Uterus (tissue), 4 donors: ENCODE data around the gene RAB27A. TPM values are rescaled to one million over a fixed set of nuclear protein-coding genes. Genes with fewer than 3 reads are reported as not detected.

Experiments
- DNase-seq, 2 donors: peaks; one replicate each; pipeline ENCODE4 v3.0.0-alpha.2; 2019 to 2020
- H3K27ac ChIP-seq, 2 donors: fragments of 200-600 bp; sonication (generic); 1 replicate in 1 of 2; 2 replicates in 1 of 2; pipeline ENCODE4 v1.5.1; 2016 to 2018
- H3K27me3 ChIP-seq, 2 donors: fragments of 200-600 bp; sonication (generic); one replicate each; pipeline ENCODE4 v1.5.1; 2018 to 2019; ENCODE audit warnings: control low read depth in 1 of 2
- H3K36me3 ChIP-seq, 2 donors: fragments of 200-600 bp; sonication (generic); one replicate each; pipeline ENCODE4 v1.5.1; 2019; ENCODE audit warnings: control low read depth in 1 of 2
- H3K4me1 ChIP-seq, 2 donors: fragments of 200-600 bp; sonication (generic); one replicate each; pipeline ENCODE4 v1.5.1; 2018 to 2019; ENCODE audit warnings: control low read depth in 1 of 2
- H3K4me3 ChIP-seq, 2 donors: fragments of 200-600 bp; sonication (generic); 1 replicate in 1 of 2; 2 replicates in 1 of 2; pipeline ENCODE4 v1.5.1; 2018 to 2019; ENCODE audit warnings: mild to moderate bottlenecking in 1 of 2
- H3K9me3 ChIP-seq, 2 donors: fragments of 200-600 bp; sonication (generic); one replicate each; pipeline ENCODE4 v1.5.1; 2019; ENCODE audit warnings: control low read depth in 1 of 2
- POLR2A ChIP-seq, 2 donors: fragments of 450-650 bp; IDR thresholded peaks; one replicate each; pipeline ENCODE4 v1.6.1; 2016; ENCODE audit warnings: antibody characterized with exemption in 2 of 2, mild to moderate bottlenecking in 1 of 2, moderate library complexity in 1 of 2
- intact Hi-C: fragments of 100-400 bp; cut with DNase I; formaldehyde crosslinking; loops from one replicate; pipeline ENCODE4 v1.15.1; 2023; ENCODE audit warnings: low total_unique reads
- total RNA-seq, 4 donors: library from RNA; depleted of rRNA in 3 of 4; stranded (reverse); fragments of >200 nt in 3 of 4; gene quantifications; one replicate each; pipeline versions ENCODE4 v1.1.0 to v1.2.4, GENCODE V29; 2014 to 2023
- TF ChIP-seq, protein P1 (sequence below), 4 experiments: fragments of 200-600 bp in 2 of 4; fragments of 450-650 bp in 2 of 4; sonication (generic) in 2 of 4; IDR thresholded peaks; one replicate each; pipeline ENCODE4 v1.5.1; 2016 to 2019; ENCODE audit warnings: antibody characterized with exemption in 4 of 4, mild to moderate bottlenecking in 2 of 4, moderate library complexity in 1 of 4
- donor health status: DM: yes; HTN: yes; CAD: no.

RAB27A gene
- total RNA-seq, 4 donors from 2014 or later = 6.4 to 32.9 (median 16.5) TPM

DNA sequence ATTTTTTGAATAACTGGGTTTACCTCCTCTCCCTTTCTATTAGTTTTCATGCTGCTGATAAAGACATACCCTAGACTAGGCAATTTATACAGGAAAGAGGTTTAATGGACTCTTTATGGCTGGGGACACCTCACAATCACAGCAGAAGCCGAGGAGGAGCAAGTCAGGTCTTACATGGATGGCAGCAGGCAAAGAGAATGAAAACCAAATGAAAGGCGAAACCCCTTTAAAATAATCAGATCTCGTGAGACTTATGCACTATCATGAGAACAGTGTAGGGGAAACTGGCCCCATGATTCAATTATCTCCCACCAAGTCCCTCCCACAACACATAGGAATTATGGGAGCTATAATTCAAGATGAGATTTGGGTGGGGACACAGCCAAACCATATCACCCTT lies 90.9 kb downstream of the RAB27A start:
- Histone ChIP-seq H3K4me1 (no peaks in the 10 kb centered on the region), H3K27me3 (no peaks in the 10 kb centered on the region), H3K27ac (no peak overlapping the region), H3K9me3 (no peaks in the 10 kb centered on the region), H3K36me3 (no peaks in the 10 kb centered on the region), H3K4me3 (no peak overlapping the region)
- intact Hi-C loops = no loop called here
- DNase-seq = no peak
- TF ChIP-seq, protein P1, sequence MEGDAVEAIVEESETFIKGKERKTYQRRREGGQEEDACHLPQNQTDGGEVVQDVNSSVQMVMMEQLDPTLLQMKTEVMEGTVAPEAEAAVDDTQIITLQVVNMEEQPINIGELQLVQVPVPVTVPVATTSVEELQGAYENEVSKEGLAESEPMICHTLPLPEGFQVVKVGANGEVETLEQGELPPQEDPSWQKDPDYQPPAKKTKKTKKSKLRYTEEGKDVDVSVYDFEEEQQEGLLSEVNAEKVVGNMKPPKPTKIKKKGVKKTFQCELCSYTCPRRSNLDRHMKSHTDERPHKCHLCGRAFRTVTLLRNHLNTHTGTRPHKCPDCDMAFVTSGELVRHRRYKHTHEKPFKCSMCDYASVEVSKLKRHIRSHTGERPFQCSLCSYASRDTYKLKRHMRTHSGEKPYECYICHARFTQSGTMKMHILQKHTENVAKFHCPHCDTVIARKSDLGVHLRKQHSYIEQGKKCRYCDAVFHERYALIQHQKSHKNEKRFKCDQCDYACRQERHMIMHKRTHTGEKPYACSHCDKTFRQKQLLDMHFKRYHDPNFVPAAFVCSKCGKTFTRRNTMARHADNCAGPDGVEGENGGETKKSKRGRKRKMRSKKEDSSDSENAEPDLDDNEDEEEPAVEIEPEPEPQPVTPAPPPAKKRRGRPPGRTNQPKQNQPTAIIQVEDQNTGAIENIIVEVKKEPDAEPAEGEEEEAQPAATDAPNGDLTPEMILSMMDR (IDR thresholded peaks at IDR 0.05) = no peak
- TF ChIP-seq POLR2A (IDR thresholded peaks at IDR 0.05) = no peak

DNA sequence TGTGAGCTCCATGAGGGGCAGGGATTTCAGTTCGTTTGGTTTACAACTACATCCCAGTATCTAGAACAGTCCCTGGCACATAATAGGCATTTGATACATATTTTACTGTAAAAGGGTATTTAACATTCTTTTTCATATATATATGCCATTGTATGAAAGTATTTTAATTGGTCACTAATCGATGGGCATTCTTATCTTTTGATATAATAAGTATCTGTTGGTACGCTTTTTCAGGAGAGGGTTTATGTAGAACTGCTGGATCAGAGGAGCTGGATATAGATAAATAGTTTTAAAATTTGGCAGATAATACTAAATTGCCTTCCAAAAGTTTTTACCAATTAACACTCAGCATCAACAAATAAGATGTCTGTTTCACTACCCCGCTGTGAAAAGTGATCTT lies 91.9 kb downstream of the RAB27A start:
- intact Hi-C loops = no loop called here
- Histone ChIP-seq H3K27me3 (no peaks in the 10 kb centered on the region), H3K9me3 (no peaks in the 10 kb centered on the region), H3K36me3 (no peaks in the 10 kb centered on the region), H3K4me3 (peak overlapping the region; percentile 86 to 87), H3K4me1 (peaks cover 0 to 6% of the 10 kb centered on the region in 2 donors), H3K27ac (peak overlapping the region; percentile 91 to 93)
- no peak for DNase-seq
- no peak for TF ChIP-seq POLR2A (IDR thresholded peaks at IDR 0.05)
- TF ChIP-seq, protein P1 (IDR thresholded peaks at IDR 0.05) = no peak

DNA sequence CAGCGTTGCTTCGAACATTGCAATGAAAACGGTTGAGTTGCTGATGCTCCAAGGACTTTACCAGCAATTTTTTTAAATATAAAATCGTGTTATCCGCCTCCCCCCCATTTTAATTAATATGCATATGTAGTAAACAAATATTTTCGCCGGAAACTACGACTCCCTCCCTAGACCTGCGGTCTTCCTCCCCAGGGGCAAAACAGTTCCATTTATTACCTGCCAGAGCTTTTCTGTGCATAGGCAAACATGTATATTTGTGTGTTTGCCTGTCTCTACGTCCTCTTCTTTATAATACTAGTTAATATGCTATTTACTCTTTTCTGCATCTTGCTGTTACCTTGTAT lies 92.3 kb downstream of the RAB27A start:
- intact Hi-C loops = no loop called here
- H3K27me3 ChIP-seq = no peaks in the 10 kb centered on the region
- peaks cover 0 to 6% of the 10 kb centered on the region in 2 donors for H3K4me1 ChIP-seq
- H3K27ac ChIP-seq = peak overlapping the region; percentile 91 to 93
- H3K36me3 ChIP-seq = no peaks in the 10 kb centered on the region
- no peak for DNase-seq
- H3K4me3 ChIP-seq = peak overlapping the region; percentile 86 to 87
- TF ChIP-seq POLR2A (IDR thresholded peaks at IDR 0.05) = no peak
- TF ChIP-seq, protein P1 (IDR thresholded peaks at IDR 0.05) = no peak
- no peaks in the 10 kb centered on the region for H3K9me3 ChIP-seq

DNA sequence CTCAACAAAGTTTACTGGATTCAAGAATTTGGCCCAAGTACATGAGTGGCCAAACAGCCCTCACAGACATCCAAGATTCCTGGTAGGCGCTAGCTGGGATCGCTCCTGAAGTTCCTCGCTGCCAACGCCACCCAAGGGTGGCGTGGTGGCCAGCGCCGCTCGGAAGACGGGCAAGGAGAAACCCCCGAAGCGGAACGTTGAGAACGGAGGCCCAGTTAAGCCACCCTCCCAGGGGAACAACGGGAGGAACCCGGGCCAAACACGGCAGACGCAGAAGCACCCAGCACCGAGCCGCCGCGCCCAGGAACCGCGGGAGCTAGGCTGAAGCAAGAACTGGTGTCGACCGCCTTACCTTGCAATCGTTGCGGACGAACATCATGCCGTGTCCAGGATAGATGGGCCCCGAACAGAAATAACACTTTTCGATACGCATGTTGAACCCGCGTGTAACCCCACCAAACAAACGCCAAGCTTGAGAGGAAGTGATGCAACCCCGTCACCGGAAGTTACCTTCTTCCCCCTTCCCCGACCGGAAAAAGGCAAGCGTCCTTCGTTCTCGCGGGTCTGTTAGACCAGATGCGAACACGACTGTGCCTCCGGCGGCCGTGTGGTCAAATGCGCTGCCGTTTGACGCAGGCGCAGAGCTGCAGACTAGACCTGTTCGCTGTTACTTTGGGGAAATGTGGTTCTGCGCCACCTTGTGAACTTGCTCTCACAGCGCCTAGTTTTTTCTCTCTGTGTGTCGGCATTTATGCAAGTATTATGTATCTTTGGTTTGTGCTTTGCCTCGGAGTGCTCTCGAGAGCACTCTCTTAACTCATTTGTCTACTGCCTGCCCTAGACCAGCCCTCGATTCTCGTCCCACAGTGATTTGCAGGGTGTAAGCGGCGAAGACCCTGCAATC lies 92.9 kb downstream of the RAB27A start, which contains the start of gene RSL24D1:
TSS of gene RSL24D1 (minus strand) at position 484 of the 904 bp plus-strand sequence. CDS start at position 433, 51 bp downstream.
- Histone ChIP-seq H3K27me3 (no peaks in the 10 kb centered on the region), H3K36me3 (no peaks in the 10 kb centered on the region), H3K27ac (peak within 1 kb of the TSS; percentile 91 to 93), H3K9me3 (no peaks in the 10 kb centered on the region), H3K4me1 (peaks cover 0 to 6% of the 10 kb centered on the region in 2 donors), H3K4me3 (peak within 1 kb of the TSS; percentile 86 to 87)
- peak; percentile 78 to 83 for TF ChIP-seq POLR2A (IDR thresholded peaks at IDR 0.05)
- TF ChIP-seq, protein P1 (IDR thresholded peaks at IDR 0.05) = peak; percentile 43 to 56 (median 48)
- peak; percentile 95 to 97 for DNase-seq
- intact Hi-C loops = no loop called here

DNA sequence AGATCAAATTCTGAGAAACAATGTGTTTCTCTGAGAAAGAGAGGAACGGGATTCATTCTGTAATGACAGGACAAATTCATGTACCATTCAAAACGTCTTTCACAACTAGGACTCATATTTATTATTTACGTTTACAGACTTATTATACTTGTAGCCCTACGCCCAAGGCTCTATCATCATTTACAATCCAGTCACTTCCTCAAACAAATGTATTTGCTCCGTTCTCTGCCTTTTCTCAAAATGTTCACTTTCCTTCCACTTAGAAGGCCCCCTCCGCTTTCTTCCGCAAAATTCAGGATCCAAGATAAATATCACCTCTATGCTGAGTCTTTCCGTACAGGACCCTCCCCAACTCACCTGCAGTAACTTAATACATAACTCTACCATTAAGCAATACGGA lies 93.6 kb downstream of the RAB27A start:
- Histone ChIP-seq H3K4me1 (peaks cover 0 to 6% of the 10 kb centered on the region in 2 donors), H3K4me3 (peak overlapping the region; percentile 86 to 87), H3K27ac (peak overlapping the region; percentile 91 to 93), H3K36me3 (no peaks in the 10 kb centered on the region), H3K9me3 (no peaks in the 10 kb centered on the region), H3K27me3 (no peaks in the 10 kb centered on the region)
- DNase-seq = no peak
- intact Hi-C loops = no loop called here
- no peak for TF ChIP-seq POLR2A (IDR thresholded peaks at IDR 0.05)
- TF ChIP-seq, protein P1 (IDR thresholded peaks at IDR 0.05) = no peak
